C4-2B (cell line): ENCODE measurements around the gene FUT2.

Experiments used
- H3K27ac ChIP-seq: fragments of 450-650 bp; 2 replicates; pipeline ENCODE4 v1.5.1; 2017
- CTCF ChIP-seq: fragments of 450-650 bp; conservative IDR thresholded peaks from 2 replicates; pipeline ENCODE4 v1.5.1; 2017; ENCODE audit warnings: mild to moderate bottlenecking
- ZFX ChIP-seq: fragments of 450-650 bp; IDR thresholded peaks from 2 replicates; pipeline ENCODE4 v1.6.1; 2017

Gene FUT2

GRCh38 chr19:48737360-48737998 is 41.7 kb downstream of the FUT2 start:
- no peak overlapping the region for H3K27ac ChIP-seq
- TF ChIP-seq ZFX (no peak), CTCF (no peak)

GRCh38 chr19:48738557-48739403 is 43.0 kb downstream of the FUT2 start:
- TF ChIP-seq CTCF (peak; percentile 67), ZFX (peak; percentile 42; the same call in 1 of the 2 replicates)
- peak overlapping the region; percentile 81 for H3K27ac ChIP-seq

DNA sequence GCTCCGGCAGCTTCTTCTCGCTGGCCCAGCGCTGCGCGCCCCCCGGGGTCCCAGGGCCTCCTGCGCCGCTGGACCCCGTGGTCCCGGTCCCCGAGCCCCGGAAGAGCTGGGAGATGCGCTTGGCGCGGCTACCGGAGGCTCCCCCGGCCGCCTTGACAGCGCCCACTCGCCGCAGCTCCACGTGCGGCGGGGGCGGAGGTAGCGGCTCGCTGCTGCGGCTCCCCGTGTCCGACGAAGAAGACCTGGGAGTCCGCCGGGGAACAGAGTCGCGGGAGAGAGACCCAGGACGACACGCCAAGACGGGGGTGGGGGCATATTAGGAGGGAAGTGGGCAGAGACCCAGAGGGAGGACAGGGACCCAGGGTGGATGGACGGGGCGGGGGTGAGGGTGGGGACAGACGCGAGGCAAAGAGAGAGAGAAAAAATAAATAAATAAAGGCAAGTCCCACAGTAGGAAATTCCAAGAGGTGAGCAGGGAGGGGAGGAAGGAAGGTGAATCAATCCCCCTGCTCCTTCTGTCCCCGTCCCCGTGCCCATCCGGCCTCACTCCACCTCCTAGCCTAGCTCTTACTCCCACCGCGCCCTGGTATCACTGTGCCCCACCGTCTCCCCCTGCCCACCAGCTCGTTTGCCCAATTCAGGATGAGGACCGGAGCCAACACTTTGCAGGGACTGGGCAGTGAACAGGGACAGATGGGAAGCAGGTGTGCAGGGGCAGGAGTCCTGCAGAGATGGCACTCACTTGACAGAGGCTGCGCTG is 43.8 kb downstream of the FUT2 start:
- peak overlapping the region; percentile 81 for H3K27ac ChIP-seq
- no peak for TF ChIP-seq ZFX
- no peak for TF ChIP-seq CTCF

DNA sequence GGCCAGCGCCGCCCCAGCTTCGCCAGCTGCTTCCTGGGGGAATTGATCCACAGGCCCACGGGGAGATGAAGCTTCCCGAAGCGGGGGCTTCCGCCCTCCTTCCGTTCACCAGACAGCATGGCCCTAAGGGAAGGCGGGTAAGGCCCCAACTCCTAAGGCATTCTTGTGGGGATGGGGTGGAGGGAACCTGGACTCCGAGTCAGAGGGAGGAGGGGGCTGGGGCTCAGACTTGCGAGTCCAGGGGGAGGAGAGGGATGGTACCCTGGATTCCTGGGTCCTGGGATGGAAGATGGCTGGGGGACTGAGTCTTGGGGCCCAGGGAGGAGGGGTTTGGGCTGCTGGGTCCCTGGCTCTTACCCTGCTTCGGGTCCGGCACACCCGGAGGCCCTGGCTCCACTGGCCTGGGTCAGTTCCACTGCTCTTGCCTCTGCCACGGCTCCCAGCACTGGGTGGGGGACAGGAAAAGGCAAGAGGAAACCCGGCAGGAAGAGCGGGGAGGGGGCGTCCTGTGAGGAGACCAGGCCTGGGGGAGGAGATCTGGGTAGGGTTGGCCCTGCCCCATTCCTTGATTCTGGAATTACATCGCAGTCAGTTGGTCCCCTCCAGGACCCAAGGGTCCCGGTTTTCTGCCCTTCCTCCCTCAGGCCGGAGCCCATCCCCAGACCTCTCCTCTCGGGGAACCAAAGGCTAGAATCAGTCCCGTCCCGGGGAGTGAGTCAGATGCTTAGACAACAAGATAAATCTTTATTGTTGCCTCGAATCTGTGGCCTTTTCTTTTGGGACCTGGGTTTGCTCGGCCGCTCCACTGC is 44.6 kb downstream of the FUT2 start, which contains the start of gene RASIP1:
TSS of gene RASIP1 (minus strand) at position 447 of the 809 bp plus-strand sequence. CDS start at position 119, 328 bp downstream.
- TF ChIP-seq CTCF (no peak), ZFX (no peak)
- peak within 1 kb of the TSS; percentile 81 for H3K27ac ChIP-seq

GRCh38 chr19:48741129-48741999 is 45.6 kb downstream of the FUT2 start:
- H3K27ac ChIP-seq, result no peak overlapping the region
- TF ChIP-seq CTCF (no peak), ZFX (no peak)

- no peak overlapping the region for H3K27ac ChIP-seq
- no peak for TF ChIP-seq ZFX
- TF ChIP-seq CTCF, result no peak
Measured at GRCh38 chr19:48742096-48742495, 46.3 kb downstream of the FUT2 start.
